ENCODE measurements around the gene MOCS1. TPM values are rescaled to one million over a fixed set of nuclear protein-coding genes. Genes with fewer than 3 reads are reported as not detected.

Gene MOCS1
- total and polyA plus RNA-seq, 12 donors = 15.9 to 40.0 (median 20.9) TPM

- Histone ChIP-seq H3K4me3 (no peak overlapping the region), H3K4me1 (peaks cover 0 to 24% (median 16%) of the 10 kb centered on the region in 9 donors), H3K36me3 (peaks cover 0 to 95% (median 20%) of the 10 kb centered on the region in 9 donors), H3K27ac (no peak overlapping the region), H3K9me3 (no peaks in the 10 kb centered on the region), H3K27me3 (no peaks in the 10 kb centered on the region)
- TF ChIP-seq CTCF (IDR thresholded peaks at IDR 0.05) = no peak
- WGBS, 2 donors = 93 to 99% methylated on average over 3 of the region's 3 CpGs
- intact Hi-C loops (cut with DNase I) = no loop called here
- ATAC-seq = no peak
- no peak for DNase-seq
Observed at GRCh38 chr6:39920157-39920556, 14.1 kb downstream of the MOCS1 start.

GRCh38 chr6:39918831-39919230 is 15.4 kb downstream of the MOCS1 start:
- Histone ChIP-seq H3K36me3 (peaks cover 0 to 95% (median 23%) of the 10 kb centered on the region in 9 donors), H3K27me3 (no peaks in the 10 kb centered on the region), H3K4me3 (no peak overlapping the region), H3K27ac (no peak overlapping the region), H3K9me3 (no peaks in the 10 kb centered on the region), H3K4me1 (peaks cover 0 to 14% (median 7%) of the 10 kb centered on the region in 9 donors)
- 88 to 92% methylated on average over 5 of the region's 5 CpGs for WGBS, 2 donors
- intact Hi-C loops (cut with DNase I) = no loop called here
- no peak for TF ChIP-seq CTCF (IDR thresholded peaks at IDR 0.05)
- no peak for ATAC-seq
- no peak for DNase-seq

GRCh38 chr6:39917981-39918380 is 16.3 kb downstream of the MOCS1 start:
- Histone ChIP-seq H3K27me3 (no peaks in the 10 kb centered on the region), H3K4me1 (peaks cover 0 to 6% (median 0%) of the 10 kb centered on the region in 9 donors), H3K27ac (no peak overlapping the region), H3K9me3 (no peaks in the 10 kb centered on the region), H3K4me3 (no peak overlapping the region), H3K36me3 (peaks cover 0 to 96% (median 23%) of the 10 kb centered on the region in 9 donors)
- DNase-seq = no peak
- ATAC-seq = no peak
- no peak for TF ChIP-seq CTCF (IDR thresholded peaks at IDR 0.05)
- intact Hi-C loops (cut with DNase I) = no loop called here
- 83 to 85% methylated on average over 3 of the region's 3 CpGs for WGBS, 2 donors

- intact Hi-C loops (cut with DNase I) = no loop called here
- 73 to 79% methylated on average over 4 of the region's 4 CpGs for WGBS, 2 donors
Observed at GRCh38 chr6:39917329-39917728, 16.9 kb downstream of the MOCS1 start.

More at GRCh38 chr6:39917329-39917728, 16.9 kb downstream of the MOCS1 start:
- no peak overlapping the region for H3K27ac ChIP-seq
- no peaks in the 10 kb centered on the region for H3K27me3 ChIP-seq
- H3K4me3 ChIP-seq = no peak overlapping the region
- peaks cover 0 to 97% (median 27%) of the 10 kb centered on the region in 9 donors for H3K36me3 ChIP-seq
- H3K4me1 ChIP-seq = no peaks in the 10 kb centered on the region
- TF ChIP-seq CTCF (IDR thresholded peaks at IDR 0.05) = no peak
- DNase-seq (no peak), ATAC-seq (no peak)
- no peaks in the 10 kb centered on the region for H3K9me3 ChIP-seq
